ENCODE data around the gene HOXD8.

The HOXD8 gene

DNA sequence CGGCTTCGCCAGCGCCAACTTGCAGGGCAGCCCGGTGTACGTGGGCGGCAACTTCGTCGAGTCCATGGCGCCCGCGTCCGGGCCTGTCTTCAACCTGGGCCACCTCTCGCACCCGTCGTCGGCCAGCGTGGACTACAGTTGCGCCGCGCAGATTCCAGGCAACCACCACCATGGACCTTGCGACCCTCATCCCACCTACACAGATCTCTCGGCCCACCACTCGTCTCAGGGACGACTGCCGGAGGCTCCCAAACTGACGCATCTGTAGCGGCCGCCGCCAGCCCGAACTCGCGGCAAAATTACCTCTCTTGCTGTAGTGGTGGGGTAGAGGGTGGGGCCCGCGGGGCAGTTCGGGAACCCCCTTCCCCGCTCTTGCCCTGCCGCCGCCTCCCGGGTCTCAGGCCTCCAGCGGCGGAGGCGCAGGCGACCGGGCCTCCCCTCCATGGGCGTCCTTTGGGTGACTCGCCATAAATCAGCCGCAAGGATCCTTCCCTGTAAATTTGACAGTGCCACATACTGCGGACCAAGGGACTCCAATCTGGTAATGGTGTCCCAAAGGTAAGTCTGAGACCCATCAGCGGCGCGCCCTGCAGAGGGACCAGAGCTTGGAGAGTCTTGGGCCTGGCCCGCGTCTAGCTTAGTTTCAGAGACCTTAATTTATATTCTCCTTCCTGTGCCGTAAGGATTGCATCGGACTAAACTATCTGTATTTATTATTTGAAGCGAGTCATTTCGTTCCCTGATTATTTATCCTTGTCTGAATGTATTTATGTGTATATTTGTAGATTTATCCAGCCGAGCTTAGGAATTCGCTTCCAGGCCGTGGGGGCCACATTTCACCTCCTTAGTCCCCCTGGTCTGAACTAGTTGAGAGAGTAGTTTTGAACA lies 42.7 kb downstream of the HOXD8 start:
- no peak overlapping the region for H3K4me3 ChIP-seq (ENCODE audit: low read depth, low read length)
- TF ChIP-seq, protein P1, sequence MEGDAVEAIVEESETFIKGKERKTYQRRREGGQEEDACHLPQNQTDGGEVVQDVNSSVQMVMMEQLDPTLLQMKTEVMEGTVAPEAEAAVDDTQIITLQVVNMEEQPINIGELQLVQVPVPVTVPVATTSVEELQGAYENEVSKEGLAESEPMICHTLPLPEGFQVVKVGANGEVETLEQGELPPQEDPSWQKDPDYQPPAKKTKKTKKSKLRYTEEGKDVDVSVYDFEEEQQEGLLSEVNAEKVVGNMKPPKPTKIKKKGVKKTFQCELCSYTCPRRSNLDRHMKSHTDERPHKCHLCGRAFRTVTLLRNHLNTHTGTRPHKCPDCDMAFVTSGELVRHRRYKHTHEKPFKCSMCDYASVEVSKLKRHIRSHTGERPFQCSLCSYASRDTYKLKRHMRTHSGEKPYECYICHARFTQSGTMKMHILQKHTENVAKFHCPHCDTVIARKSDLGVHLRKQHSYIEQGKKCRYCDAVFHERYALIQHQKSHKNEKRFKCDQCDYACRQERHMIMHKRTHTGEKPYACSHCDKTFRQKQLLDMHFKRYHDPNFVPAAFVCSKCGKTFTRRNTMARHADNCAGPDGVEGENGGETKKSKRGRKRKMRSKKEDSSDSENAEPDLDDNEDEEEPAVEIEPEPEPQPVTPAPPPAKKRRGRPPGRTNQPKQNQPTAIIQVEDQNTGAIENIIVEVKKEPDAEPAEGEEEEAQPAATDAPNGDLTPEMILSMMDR (conservative IDR thresholded peaks at IDR 0.05; ENCODE audit: low read depth, low read length): no peak
- DNase-seq (ENCODE audit: low read depth): no peak

DNA sequence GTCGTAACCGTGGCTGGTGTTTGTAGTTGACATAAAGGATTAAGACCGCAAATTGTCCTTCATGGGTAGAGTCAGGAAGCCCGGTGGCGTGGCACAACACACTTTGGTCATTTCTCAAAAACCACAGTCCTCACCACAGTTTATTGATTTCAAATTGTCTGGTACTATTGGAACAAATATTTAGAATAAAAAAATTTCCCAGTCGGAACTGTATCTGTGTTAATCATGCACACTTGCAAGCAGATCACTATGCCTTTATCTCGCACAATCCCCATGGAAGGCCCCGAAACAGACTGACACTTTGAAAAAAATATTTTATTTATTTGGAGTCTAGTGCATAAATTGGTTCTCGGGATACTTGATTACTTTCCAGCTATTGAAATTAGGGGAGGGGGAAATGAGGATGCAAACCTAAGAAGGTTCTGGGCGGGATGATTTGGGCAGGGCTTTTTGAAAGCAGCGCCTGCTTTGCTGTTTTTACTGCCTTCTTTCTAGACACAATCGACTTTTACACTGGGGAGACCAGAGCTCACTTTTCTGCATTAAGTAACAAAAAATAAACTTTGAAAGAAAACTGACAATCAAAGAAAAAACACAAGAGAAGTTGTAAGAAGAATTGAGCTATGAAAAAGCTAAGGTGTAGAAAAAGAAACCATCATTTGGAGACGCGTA lies 43.5 kb downstream of the HOXD8 start:
- no peak for DNase-seq (ENCODE audit: low read depth)
- TF ChIP-seq, protein P1 (conservative IDR thresholded peaks at IDR 0.05; ENCODE audit: low read depth, low read length): no peak
- H3K4me3 ChIP-seq (ENCODE audit: low read depth, low read length): no peak overlapping the region

DNA sequence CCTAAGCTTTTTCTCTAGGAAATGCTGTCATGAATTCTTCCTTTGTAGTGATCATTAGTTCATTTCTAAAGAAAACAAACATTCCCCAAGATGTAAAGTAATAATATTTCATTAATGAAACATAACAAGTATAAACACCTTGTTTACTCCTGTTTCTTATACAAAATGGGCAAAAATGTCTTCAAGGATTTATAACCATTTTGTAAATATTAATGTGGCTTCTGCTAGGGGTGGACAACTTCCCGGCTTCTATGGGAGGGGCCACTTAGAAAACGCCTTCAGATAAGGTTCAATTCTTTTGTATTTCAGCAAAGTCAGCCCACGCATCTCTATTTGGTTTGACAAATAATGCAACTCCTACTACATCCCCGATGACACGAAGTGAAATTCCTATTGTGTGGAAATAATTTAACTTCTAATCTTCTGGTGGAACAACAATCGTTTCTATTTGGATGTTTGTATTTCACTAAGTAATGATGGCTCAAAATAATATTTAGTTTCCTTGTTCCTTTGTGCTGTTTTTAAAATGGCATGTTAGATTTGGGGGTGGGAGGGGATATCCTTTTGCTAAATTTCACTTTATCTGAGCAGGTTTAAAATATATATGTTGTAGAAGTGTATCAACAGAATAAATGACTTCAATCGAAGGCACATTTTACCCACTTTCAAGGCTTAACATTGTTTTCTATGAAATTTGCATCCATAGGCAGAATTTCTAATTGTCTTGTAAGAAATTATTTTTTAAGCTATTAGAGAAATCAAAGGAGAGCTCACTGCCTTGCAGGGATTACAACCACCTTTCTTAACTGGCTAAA lies 44.3 kb downstream of the HOXD8 start:
- no peak overlapping the region for H3K4me3 ChIP-seq (ENCODE audit: low read depth, low read length)
- no peak for DNase-seq (ENCODE audit: low read depth)
- TF ChIP-seq, protein P1 (conservative IDR thresholded peaks at IDR 0.05; ENCODE audit: low read depth, low read length): no peak

DNA sequence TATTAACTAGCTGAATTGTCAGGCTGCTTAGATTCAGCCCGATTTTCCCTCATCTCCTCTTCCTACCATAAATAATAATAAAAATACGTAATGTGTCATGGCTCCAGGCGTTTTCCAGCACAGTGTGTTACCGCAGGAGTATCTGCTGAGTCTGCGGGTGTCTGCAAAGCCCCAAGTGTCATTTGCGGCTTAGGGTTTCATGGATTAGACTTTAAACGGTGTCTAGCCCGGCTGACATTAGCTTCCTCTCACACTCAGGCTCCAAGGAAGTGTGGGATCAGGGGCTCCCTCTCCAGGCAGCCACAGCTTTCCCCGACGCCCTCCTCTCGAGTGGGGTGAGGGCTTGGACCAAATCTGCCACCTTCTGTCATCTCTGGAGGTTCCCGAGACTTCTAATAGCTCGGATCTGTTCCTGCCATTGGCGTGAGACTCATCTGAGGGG lies 44.9 kb downstream of the HOXD8 start:
- TF ChIP-seq, protein P1 (conservative IDR thresholded peaks at IDR 0.05; ENCODE audit: low read depth, low read length): no peak
- no peak overlapping the region for H3K4me3 ChIP-seq (ENCODE audit: low read depth, low read length)
- DNase-seq (ENCODE audit: low read depth): no peak

DNA sequence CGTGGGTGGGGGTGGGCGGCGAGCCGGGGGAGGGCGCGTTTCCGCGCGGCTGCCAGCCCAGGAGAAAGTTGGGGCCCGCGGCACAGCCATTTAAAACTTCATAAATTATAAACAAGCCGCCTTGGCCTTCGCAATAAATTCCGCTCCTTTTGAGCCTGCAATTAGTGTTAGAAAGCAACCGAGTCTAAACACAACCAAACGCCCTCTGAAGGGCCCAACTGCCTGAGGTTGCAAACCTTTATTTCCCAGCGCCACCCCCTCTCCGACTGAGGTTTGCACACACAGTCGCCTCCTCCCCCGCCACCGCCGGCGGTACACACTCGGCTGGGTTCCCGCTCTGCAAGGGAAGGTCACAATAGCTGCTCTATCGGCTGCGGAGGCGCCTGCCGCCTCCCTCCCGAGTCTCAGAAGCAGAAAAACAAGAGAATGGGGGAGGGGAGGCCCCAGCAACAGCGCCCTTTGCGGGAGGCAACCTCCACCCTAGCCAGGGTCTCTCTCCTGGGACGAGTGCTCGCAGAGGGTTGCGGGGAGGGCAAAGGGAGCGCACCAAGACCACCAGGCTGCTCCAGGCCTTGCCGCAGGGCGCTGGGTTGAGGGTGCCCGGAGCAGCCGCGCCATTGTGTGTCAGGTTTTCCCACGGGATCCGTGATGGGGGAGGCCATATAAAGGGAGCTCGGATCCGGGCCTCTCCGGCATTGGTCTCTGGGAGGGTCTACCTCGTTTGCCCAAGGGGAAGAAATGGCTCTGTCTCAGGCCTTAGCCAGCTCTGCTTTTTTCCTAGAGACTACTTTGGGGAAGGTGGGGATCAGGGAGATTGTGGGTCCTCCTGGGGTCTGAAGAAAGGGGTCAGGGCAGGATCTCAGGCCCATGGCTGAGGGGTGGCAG lies 45.6 kb downstream of the HOXD8 start:
- H3K4me3 ChIP-seq (ENCODE audit: low read depth, low read length): no peak overlapping the region
- no peak for DNase-seq (ENCODE audit: low read depth)
- TF ChIP-seq, protein P1 (conservative IDR thresholded peaks at IDR 0.05; ENCODE audit: low read depth, low read length): no peak

All from choroid plexus epithelial cell (primary cell).